Measurements from ENCODE around the gene FAM124A.

Gene FAM124A

GRCh38 chr13:51311957-51312520 lies 89.8 kb downstream of the FAM124A start:
- no peak for DNase-seq

- no peak for DNase-seq
Measured at GRCh38 chr13:51313619-51314018, 91.4 kb downstream of the FAM124A start.

GRCh38 chr13:51317262-51317661 lies 95.1 kb downstream of the FAM124A start:
- DNase-seq, result no peak

GRCh38 chr13:51318015-51318414 lies 95.8 kb downstream of the FAM124A start:
- no peak for DNase-seq

- DNase-seq, result no peak
Measured at GRCh38 chr13:51318876-51319275, 96.7 kb downstream of the FAM124A start.

GRCh38 chr13:51321836-51322235 lies 99.6 kb downstream of the FAM124A start:
- DNase-seq, result no peak

- no peak for DNase-seq
Measured at GRCh38 chr13:51322826-51323225, 100.6 kb downstream of the FAM124A start.

GRCh38 chr13:51323824-51324511 lies 101.8 kb downstream of the FAM124A start:
- DNase-seq, result no peak

GRCh38 chr13:51324714-51325420 lies 102.7 kb downstream of the FAM124A start:
- DNase-seq, result no peak

- no peak for DNase-seq
Measured at GRCh38 chr13:51325837-51326236, 103.6 kb downstream of the FAM124A start.

- no peak for DNase-seq
Measured at GRCh38 chr13:51326777-51327176, 104.6 kb downstream of the FAM124A start.

GRCh38 chr13:51327961-51328360 lies 105.8 kb downstream of the FAM124A start:
- peak; percentile 31 to 46 for DNase-seq

GRCh38 chr13:51328488-51328887 lies 106.3 kb downstream of the FAM124A start:
- DNase-seq, result no peak

GRCh38 chr13:51329606-51330005 lies 107.4 kb downstream of the FAM124A start:
- DNase-seq, result no peak

GRCh38 chr13:51330791-51331190 lies 108.6 kb downstream of the FAM124A start:
- peak; percentile 69 to 72 for DNase-seq

GRCh38 chr13:51331354-51331861 lies 109.2 kb downstream of the FAM124A start:
- no peak for DNase-seq

GRCh38 chr13:51332566-51333361 lies 110.6 kb downstream of the FAM124A start:
- DNase-seq, result no peak

GRCh38 chr13:51333421-51333820 lies 111.2 kb downstream of the FAM124A start:
- DNase-seq, result no peak

- no peak for DNase-seq
Measured at GRCh38 chr13:51333826-51334225, 111.6 kb downstream of the FAM124A start.

Data from AML-193 (cell line).